CD4-positive, alpha-beta T cell treated with Interleukin-15 for 4 hours (primary cell): ENCODE measurements around the gene BTBD7.

ENCODE experiments used
- DNase-seq: peaks from one replicate; pipeline ENCODE4 v3.0.0-alpha.2; 2020; ENCODE audit warnings: low spot score

BTBD7 gene

DNA sequence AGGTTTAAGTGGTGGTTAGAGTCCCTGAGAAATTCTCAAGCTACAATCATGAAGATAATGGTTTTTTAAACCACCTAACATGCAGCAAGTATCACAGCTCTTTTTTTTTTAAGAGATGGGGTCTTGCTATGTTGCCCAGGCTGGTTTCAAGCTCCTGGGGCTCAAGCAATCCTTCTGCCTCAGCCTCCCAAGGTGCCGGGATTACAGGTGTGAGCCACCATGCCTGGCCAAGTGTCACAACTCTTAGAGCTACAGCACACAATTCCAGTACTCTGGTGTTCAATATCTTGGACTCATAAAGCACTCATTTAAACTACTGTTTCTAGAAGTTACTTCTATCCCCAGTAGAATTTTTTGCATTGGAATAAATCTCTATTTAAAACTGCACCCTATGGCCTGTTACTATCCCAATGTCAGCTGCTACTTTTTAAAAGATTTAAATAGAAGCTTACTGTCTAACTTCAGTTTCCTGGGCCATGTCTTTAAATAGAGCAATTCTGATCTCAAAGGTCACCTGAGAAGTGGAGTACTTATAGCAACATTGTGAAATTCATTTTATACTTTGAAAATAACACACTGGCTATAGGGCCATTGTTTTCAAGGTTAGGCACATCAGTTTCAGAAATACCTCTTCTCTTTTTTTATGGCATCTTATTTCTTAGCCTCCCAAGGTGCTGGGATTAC, 137.4 kb downstream of the BTBD7 start:
- DNase-seq, result no peak
